ENCODE data around the gene ELK1.

The ELK1 gene

GRCh38 chrX:47631676-47632075, 18.7 kb downstream of the ELK1 start:
- TF ChIP-seq CTCF (IDR thresholded peaks at IDR 0.05; ENCODE audit: low read depth, low read length) = no peak
- H3K4me3 ChIP-seq (ENCODE audit: low read depth, low read length) = no peak overlapping the region

- TF ChIP-seq CTCF (IDR thresholded peaks at IDR 0.05; ENCODE audit: low read depth, low read length) = no peak
Measured at GRCh38 chrX:47629419-47630200, 20.8 kb downstream of the ELK1 start, which contains the start of gene CFP. TSS of gene CFP (minus strand) at chrX:47629930. CDS start at chrX:47629844, 86 bp downstream.

GRCh38 chrX:47628982-47629381, 21.4 kb downstream of the ELK1 start:
- TF ChIP-seq CTCF (IDR thresholded peaks at IDR 0.05; ENCODE audit: low read depth, low read length) = no peak
- no peak overlapping the region for H3K4me3 ChIP-seq (ENCODE audit: low read depth, low read length)

More at GRCh38 chrX:47629419-47630200, 20.8 kb downstream of the ELK1 start, which contains the start of gene CFP:
- no peak within 1 kb of the TSS for H3K4me3 ChIP-seq (ENCODE audit: low read depth, low read length)

GRCh38 chrX:47625365-47625764, 25.0 kb downstream of the ELK1 start:
- H3K4me3 ChIP-seq (ENCODE audit: low read depth, low read length) = no peak overlapping the region
- no peak for TF ChIP-seq CTCF (IDR thresholded peaks at IDR 0.05; ENCODE audit: low read depth, low read length)

GRCh38 chrX:47623540-47624027, 26.8 kb downstream of the ELK1 start:
- no peak for TF ChIP-seq CTCF (IDR thresholded peaks at IDR 0.05; ENCODE audit: low read depth, low read length)
- peak overlapping the region; percentile 33 for H3K4me3 ChIP-seq (ENCODE audit: low read depth, low read length)

- H3K4me3 ChIP-seq (ENCODE audit: low read depth, low read length) = no peak overlapping the region
Measured at GRCh38 chrX:47621851-47622250, 28.5 kb downstream of the ELK1 start.

More at GRCh38 chrX:47621851-47622250, 28.5 kb downstream of the ELK1 start:
- TF ChIP-seq CTCF (IDR thresholded peaks at IDR 0.05; ENCODE audit: low read depth, low read length) = no peak

Data from WI38 (cell line).